ENCODE data around the gene PTPN14.

Gene PTPN14

DNA sequence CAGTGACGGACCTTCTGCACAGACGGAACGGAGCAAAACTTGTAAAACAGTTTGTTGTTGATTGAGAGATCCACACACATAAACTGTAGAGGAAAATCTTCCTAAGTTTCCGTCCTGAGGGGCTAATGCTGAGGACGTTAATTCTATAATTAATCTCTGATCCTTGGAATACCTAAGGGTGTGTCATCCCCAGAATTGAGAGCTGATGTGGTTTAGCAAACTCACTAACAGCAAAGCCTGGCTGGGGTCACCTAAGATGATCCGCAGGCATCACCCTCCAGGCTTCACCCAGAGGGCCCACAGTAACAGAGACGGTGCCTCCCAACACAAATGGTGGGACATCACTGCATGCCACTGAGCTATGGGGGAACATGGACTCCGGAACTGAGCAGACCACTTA, 172.9 kb downstream of the PTPN14 start:
- DNase-seq (ENCODE audit: low read depth in 1 of 2, low spot score in 1 of 2), result no peak

DNA sequence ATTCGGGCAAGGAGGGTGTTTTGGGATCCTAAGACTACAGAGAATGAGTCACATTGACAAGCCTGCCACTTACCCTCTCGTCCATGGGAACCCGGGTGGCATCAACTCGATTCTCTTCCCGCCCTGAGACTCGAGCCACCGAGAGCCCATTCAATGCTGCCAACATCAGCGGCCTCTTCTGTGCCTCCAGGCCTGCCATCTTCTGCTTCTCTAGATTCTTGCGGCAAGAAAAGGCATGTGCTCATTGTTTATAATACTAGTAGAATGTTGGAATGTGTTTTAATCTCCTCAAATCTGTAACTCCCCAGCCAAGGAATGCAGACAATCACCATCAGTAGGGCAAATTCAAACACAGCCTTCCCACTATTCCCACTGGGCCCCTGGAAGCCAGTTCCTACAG, 173.5 kb downstream of the PTPN14 start:
- no peak for DNase-seq (ENCODE audit: low read depth in 1 of 2, low spot score in 1 of 2)

DNA sequence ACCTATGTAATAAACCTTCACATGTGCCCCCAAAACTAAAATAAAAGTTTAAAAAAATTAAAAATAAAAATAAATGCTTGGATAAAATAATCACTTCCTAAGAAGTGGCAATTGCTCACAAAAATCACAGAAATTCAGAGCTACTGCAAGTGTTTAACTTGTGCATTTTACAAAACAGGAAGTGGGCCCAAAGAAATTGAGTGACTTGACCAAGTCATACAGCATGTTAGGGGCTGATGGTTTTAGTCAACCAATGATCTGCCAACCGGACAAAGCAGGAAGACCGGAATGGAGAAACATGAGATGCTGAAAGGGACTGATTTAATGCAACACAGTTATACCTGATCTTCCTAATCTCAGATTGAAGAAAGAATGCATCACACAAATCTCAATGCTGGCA, 173.9 kb downstream of the PTPN14 start:
- no peak for DNase-seq (ENCODE audit: low read depth in 1 of 2, low spot score in 1 of 2)

DNA sequence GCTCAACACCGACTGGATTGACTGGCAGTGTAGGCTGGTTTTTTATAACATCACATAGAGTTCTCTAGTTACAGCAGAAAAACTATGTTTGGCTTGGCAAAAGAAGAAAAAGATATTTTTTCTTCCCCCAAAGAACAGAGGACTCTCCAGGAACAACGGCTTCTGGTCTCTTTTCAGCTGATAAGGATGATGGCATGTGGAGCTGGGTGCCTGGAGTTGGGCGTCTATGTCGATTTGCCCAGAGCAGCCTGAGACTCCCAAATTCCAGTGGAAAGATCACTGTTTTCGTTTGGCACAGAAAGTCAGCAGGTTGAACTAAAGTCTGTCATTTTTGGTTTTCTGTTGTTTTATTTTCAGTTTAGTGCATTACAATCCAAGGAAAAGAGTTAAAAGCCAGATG, 179.3 kb downstream of the PTPN14 start:
- DNase-seq (ENCODE audit: low read depth in 1 of 2, low spot score in 1 of 2), result no peak

DNA sequence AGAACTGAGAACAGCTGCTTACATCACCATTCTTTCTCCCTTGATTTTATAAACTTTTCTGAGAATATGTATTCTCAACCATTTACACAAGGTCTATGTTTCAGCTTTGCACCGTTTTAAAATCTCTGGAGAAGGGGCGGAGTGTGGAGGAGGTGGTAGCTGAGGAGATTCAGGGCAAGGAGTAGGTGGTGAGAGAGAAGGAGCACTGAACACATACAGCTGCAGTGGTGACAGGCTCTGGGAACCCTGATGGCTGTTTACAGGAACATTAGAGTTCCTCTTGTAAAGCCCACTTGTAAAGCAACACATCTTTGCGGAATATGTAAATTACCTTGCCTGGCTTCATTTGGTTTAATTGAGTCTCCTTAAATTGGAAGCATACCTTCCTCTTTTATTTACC, 180.8 kb downstream of the PTPN14 start:
- no peak for DNase-seq (ENCODE audit: low read depth in 1 of 2, low spot score in 1 of 2)

DNA sequence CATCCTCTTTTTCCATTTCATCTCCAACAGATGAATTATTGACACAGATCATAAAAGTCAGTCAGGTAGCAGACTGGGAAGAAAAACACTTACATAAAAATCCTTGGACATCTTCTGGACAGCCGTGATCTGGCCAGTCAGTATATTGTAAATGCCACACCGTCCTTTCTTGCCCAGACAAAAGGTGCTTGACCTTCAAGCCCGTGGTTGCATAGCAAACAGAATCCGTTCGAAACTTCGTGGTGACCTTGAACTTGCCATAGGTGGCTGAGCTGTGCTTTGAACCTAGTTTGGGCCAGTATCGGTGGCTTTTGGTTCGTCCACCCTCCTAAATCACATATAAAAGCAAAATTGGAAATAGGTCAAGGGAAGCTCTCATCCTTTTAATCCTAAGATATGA, 182.0 kb downstream of the PTPN14 start:
- no peak for DNase-seq (ENCODE audit: low read depth in 1 of 2, low spot score in 1 of 2)

DNA sequence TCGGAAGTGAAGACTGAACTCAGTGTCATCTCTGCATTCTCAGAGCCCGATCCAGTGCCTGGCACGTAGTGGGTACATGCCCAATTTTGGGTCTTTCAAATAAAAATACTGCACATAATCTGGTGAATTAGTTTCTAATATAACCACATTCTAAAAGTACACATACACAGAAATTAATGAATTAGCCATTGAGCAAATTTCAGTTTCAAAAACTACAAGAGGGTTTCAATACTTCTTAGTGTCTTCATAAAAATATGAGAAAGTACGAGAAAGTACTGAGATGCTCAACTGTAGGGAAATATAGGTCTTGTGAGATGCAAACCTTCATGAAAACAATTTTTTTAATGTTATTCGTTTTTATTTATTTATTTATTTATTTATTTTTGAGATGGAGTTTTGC, 183.6 kb downstream of the PTPN14 start:
- no peak for DNase-seq (ENCODE audit: low read depth in 1 of 2, low spot score in 1 of 2)

DNA sequence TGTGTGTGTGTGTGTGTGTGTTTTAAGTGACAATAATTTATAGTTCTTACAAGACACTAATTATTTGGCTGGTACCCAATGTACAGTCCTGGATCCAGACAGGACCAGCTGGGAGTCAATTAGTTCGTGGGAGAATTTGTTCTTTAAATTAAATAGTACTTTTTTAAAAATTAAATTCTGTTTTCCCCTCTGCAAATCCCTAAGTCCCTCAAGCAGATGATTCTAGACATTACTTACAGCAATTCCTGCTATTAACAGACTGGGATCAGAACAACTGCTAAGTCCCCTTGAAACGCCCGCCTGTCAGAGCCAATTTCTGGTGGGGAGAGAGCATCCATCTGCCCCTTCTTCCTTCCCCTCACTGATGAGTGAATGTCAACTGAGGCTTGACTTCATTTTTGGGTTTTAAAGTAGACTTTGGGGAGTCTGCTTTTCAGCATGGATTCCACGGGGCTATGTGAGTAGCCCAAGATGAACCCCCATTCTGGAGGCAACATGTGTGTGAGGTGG, 186.6 kb downstream of the PTPN14 start:
- DNase-seq (ENCODE audit: low read depth in 1 of 2, low spot score in 1 of 2), result no peak

DNA sequence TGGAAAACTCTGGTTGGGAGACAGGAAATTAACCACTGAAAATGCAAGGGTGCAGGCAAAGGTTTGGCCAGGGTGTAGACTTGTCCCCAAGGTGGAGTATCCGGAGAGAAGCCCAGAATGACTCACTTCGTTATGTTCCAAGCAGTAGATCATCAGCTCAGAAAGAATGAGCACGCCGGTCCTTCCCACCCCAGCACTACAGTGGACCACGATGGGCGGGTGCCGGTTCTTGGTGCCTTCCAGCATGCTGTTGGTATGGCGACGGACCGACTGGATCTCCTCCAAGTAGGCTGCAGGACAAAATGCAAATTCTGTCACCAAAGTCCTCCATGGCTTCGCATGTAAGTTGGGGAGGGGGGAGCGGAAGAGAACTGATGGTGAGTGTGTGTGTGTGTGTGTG, 187.0 kb downstream of the PTPN14 start:
- no peak for DNase-seq (ENCODE audit: low read depth in 1 of 2, low spot score in 1 of 2)

DNA sequence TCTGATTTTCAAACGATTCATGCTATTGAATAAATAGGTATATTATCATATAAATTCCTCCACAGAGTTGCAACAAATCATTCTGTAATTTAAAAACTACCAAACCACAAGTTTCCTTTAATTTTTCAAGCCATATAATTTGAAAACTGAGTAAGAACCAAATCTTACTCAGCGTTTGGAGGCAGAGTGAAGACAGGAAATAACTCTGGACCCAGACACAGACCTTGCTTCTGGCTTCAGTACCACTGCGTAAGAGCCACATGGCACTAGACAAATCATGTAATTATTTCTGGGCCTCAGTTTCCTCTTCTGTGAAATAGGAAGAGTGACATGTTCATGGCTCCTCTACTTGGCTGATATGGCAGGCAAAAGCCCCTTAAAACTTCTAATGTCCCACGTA, 188.0 kb downstream of the PTPN14 start:
- DNase-seq (ENCODE audit: low read depth in 1 of 2, low spot score in 1 of 2), result no peak

DNA sequence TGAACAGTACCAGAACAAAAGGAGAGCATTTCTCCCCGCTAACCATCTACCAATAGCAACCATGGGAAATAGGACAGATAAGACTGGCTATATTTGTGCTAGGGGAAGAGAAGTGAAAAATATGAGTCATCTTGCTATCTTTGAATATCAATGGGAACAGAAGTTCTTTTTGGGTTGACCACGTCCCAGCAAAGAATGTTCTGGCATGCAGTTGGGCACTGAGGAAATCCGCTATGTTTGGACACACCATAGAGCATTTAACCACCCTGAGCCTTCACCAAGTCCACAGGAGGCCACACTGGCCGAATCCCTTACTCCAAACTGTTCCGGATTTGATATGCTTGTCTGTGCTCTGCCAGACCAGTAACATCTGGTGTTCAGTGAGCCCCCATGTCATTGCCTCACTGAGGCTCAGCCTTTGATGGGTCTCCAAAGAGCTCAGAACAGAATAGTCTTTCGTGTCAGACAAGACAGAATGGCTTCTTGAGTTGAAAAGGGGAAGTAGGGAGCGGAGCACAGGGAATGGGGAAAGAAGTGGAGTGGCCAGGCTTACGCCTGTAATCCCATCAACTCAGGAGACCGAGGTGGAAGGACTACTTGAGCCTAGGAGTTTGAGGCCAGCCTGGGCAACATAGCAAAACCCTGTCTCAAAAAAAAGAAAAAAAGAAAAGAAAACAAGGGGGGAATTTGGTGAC, 189.1 kb downstream of the PTPN14 start:
- DNase-seq (ENCODE audit: low read depth in 1 of 2, low spot score in 1 of 2), result no peak

DNA sequence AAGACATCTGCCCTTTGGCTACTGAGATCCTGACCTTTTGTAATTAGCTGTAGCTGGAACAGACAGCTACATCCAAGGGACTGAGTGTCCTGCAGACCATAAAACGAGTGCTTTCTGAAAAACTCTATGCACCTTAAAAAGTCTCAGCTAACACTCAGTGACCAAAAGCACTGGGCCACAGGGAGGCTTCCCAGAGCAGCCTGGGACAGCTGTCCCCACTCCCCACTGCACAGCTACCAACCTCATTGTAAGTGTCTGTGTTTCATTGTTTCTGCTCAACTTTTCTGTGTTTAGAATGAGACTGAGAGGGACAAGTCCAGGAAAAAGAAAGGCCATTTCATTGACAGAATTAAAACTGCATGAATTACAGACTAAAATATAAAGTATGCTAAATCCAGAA, 189.8 kb downstream of the PTPN14 start:
- no peak for DNase-seq (ENCODE audit: low read depth in 1 of 2, low spot score in 1 of 2)

DNA sequence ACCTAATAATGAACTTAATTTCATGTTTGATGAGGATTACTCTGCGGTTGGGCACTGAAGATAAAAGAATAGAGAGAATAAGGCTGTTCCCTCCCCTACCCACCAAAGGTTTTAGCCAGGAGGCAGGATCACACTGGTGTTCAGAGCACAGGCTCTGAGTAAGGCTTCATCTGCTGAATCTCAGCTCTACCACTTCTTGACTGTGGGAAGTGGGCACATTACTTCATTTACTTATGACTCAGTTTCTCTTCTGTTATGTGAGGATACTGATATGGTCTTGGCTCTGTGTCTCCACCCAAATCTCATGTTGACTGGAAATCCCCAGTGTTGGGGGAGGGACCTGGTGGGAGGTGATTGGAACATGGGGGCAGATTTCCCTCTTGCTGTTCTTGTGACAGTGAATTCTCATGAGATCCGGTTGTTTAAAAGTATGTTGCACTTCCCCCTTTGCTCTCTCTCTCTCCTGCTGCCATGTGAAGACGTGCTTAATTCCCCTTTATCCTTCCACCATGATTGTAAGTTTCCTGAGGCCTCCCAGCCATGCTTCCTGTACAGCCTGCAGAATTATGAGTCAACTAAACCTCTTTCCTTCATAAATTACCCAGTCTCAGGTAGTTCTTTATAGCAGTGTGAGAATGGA, 190.8 kb downstream of the PTPN14 start:
- DNase-seq (ENCODE audit: low read depth in 1 of 2, low spot score in 1 of 2), result no peak

DNA sequence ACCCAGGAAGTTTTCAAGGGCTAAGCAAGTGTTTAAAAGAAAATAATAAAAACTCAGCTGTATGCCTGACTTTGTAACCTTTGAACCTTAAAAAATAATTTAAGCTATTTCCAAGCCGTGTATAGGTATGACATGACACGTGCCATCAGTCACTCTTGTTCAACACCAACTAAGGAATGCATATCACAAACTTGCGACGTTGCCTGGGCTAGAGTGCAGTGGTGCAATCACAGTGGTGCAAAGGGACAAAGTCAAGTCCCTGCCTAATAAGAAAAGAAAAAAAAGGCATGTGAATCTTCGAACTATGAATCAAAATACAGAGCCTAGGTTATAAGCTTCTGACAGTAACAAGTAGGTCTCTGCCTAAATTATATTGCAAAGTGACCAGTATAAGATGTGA, 191.3 kb downstream of the PTPN14 start:
- no peak for DNase-seq (ENCODE audit: low read depth in 1 of 2, low spot score in 1 of 2)

DNA sequence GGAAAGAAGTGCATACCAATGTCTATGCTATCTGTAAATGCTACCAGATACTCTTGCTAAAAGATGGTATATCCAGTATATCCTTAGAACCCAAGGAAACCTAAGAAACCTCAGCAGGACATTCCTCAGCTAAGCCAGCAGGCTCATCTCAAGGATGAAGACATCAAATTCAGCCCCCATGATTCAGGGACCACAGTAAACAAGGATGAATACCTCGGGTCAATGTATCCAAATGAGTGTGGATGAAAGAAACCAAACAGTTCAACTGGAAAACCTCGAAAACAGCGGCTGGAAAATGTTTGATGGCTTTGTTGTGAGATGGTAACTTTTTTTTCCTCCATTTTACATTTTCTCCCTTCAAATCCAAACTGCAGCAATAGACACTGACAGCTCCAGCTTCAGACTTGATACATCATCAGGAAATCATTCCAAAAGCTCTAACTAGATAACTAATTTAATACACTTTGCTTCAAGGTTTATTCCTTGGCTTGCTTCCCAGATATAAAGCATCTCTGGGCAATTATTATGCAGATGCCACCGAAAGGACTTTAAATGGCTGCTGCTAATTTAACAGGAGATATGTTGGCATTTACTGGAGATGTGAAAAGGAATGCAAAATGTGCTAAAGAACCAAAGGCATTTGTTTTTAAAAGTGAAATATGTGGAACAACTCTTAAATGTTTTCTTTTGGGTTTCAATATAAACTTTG, 196.8 kb downstream of the PTPN14 start:
- no peak for DNase-seq (ENCODE audit: low read depth in 1 of 2, low spot score in 1 of 2)

DNA sequence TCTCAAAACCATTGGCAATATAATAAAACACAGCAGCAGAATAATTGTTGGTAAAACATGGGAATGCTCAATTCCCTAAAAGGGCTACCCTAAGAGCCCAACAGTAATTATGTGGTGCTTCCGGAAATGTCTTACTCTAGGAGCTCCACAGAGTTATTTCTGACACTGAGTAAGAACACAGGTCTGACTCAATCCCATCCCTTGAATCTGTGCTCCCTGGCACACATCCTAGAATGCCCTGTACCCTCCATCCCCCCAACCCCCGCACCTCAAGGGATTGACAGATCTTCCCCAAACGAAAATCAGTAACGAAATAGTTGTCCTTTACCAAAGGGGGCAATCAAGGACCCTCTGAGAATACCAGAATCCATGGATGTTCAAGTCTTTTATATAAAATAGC, 198.6 kb downstream of the PTPN14 start:
- no peak for DNase-seq (ENCODE audit: low read depth in 1 of 2, low spot score in 1 of 2)

DNA sequence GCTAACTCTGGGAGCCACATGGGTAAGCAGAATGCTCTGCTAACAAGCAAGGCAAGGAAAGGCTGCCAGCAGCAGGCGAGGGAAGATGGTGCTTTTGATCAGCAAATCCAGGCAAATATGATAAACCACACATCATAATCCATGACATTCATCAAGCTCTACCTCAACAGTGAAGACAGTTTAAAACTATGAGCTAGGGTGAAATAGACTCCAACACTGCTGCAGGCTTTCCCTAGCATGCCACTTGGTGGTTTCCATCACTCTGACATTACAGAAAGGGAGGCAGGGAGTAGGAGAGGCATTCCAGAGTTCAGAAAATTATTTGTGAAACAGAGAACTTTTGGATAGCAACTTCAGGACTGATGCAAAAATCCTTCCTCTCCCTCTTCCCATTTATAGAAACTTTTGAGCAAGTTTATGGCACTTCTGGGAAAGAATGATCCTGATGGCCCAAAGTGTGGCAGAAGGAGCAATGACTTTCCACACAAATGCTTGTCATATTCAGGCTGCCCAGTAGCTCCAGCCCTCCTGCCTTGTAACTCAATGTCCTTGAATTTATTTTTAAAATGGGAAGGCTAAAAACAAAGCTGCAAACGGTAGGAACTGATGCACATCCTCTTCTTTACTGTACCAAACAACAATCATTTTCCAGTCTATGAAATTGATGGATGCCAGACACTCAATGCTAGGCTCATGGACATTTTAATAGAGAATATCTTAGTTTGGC, 199.7 kb downstream of the PTPN14 start:
- DNase-seq (ENCODE audit: low read depth in 1 of 2, low spot score in 1 of 2), result no peak

DNA sequence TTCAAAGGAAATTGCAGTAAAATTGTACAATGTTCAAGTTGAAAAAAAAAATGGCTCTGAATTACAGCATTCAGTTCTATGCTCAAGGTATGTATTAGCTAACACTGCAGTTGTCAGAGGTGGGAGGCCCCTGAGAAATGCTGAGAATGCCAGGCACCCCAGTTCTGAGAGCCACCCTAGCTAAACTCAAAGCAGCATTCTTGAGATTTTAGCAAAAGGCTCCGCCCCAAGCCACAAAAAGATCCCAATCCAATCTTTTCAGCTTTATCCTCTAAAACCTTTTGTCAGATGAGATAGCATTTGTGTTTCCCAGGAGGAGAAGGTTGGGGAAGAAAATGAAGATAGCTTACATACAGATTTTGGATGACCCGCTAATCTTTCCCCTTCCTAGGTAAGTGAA, 201.6 kb downstream of the PTPN14 start:
- no peak for DNase-seq (ENCODE audit: low read depth in 1 of 2, low spot score in 1 of 2)

DNA sequence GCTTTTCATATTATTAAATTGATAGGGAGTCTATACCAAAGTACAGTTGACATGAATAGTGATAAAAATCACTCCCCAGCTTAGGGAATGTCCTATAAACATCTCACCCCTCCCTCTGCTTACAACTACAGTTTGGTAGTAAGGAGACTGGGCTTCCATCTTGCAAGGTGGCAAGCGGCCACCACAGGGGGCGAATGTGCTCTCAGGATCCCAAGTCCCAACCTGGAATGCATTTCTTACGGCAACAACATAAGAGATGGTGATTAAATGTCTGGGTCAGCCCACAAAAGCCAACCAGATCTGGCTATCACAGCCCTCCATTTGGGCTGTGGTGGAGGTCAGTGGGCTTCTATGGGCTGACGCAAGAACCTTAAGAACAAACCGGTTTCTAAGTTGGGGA, 202.4 kb downstream of the PTPN14 start:
- no peak for DNase-seq (ENCODE audit: low read depth in 1 of 2, low spot score in 1 of 2)

DNA sequence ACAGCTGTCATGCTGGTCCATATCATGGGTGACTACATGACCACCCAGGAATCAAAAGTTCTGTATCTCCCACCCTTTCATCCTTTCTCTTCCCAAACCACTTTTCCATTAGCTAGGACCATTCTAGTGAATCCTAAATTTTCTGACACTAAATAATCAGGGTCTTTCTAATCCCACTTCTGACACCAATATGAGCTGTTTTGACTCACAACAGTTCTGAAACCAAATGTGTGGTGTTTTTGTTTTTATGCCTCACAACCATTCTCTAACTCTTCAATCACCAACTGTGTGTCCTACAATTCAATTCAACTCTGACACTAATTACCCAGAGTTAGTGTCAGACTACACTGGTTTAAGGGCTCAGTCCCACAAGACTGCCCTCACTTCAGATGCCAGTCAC, 206.5 kb downstream of the PTPN14 start:
- no peak for DNase-seq (ENCODE audit: low read depth in 1 of 2, low spot score in 1 of 2)

DNA sequence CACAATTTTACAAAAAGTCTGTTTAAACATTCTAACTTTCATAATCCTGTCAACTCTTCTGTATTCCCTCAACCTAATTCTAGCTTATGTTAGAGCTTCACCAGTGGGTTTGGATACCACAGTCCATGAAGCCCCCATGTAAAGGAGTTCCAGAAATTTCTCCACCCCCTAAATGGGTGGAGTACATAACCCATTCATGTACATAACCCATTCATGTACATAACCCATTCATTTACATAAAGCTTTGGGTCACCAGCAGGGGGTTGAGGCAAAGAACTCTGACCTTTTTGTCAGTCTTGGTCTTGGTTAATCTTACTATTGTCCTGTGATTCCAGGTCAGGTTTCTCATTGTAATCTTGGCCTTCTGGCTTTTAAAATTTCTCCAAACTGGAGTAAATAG, 208.9 kb downstream of the PTPN14 start:
- no peak for DNase-seq (ENCODE audit: low read depth in 1 of 2, low spot score in 1 of 2)

DNA sequence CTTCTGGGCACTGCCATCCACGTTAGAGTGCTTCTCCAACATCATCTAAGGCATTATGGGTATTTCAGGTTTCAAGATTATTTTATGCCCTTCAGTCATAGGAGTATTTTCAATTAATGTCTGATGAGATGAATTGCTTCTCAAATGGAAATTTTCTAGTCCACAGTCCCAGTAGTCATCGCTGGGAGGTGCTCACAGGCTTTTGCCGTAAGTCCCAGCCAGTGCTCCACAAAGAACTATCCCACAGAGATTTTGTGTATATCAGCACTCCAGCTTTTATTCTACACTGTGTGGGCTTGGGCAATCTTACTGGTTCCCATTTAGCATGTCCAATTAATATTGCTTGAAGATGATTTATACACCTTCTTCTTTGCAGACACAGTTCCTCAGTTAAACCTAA, 209.5 kb downstream of the PTPN14 start:
- DNase-seq (ENCODE audit: low read depth in 1 of 2, low spot score in 1 of 2), result no peak

Measured in activated CD4-positive, alpha-beta T cell treated with anti-CD3 and anti-CD28 coated beads, Interleukin-2, amount 50 U/mL, for 24 hours (primary cell).